ENCODE measurements around the gene NFATC2. TPM values are rescaled to one million over a fixed set of nuclear protein-coding genes. Genes with fewer than 3 reads are reported as not detected.

NFATC2 gene
- total RNA-seq, 1 donor from 2014 or later: 4.8 TPM

DNA sequence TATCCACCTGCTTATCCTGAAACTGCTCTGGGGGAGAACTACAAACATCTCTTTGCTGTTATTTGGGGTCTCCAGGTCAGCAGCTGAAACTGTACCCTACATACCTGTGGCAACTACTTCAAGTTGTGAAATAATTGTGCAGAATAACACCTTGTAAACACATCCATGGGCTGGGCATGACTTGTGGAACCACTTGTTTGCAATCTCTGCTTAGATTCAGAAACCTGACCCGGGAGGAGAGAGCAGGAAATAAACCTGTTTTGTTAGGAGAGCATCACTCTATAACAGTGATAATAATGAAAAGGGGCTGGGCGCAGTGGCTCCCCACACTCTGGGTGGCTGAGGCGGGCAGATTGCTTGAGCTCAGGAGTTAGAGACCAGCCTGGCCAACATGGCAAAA lies 183.1 kb downstream of the NFATC2 start:
- Mint-ChIP-seq H3K4me3 (no peak overlapping the region), H3K4me1 (ENCODE audit: unreplicated experiment) (no peaks in the 10 kb centered on the region), H3K9me3 (peaks cover 5% of the 10 kb centered on the region), H3K36me3 (no peaks in the 10 kb centered on the region), H3K27ac (no peak overlapping the region), H3K27me3 (peaks cover 9% of the 10 kb centered on the region)
- TF ChIP-seq, protein P1, sequence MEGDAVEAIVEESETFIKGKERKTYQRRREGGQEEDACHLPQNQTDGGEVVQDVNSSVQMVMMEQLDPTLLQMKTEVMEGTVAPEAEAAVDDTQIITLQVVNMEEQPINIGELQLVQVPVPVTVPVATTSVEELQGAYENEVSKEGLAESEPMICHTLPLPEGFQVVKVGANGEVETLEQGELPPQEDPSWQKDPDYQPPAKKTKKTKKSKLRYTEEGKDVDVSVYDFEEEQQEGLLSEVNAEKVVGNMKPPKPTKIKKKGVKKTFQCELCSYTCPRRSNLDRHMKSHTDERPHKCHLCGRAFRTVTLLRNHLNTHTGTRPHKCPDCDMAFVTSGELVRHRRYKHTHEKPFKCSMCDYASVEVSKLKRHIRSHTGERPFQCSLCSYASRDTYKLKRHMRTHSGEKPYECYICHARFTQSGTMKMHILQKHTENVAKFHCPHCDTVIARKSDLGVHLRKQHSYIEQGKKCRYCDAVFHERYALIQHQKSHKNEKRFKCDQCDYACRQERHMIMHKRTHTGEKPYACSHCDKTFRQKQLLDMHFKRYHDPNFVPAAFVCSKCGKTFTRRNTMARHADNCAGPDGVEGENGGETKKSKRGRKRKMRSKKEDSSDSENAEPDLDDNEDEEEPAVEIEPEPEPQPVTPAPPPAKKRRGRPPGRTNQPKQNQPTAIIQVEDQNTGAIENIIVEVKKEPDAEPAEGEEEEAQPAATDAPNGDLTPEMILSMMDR (conservative IDR thresholded peaks at IDR 0.05): no peak
- no peak for DNase-seq (ENCODE audit: extremely low spot score, unreplicated experiment)

DNA sequence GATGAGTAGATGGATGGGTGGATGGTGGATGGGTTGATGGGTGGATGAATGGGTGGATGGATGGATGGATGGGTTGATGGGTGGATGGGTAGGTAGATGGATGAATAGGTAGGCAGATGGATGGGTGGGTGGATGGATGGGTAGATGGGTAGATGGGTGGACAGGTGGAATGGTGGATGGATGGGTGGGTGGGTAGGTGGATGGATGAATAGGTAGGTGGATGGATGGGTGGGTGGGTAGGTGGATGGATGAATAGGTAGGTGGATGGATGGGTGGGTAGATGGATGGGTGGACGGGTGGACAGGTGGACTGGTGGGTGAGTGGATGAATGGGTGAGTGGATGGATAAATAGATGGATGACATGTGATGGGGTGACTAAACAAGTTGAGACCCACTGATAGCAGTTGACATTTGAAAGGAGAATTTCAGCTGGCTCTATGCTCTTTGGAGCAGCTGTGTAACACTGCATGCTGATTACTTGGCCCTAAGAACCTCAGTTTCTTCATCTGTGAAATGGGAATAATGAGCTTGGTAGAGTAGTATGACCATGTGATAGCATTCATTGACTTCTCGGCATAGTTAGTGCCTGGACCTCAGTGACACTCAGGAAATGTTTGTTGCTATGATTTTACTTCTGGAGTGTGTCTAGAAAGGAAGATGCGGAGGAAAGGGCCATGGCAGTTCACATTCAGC lies 184.3 kb downstream of the NFATC2 start:
- H3K4me1 Mint-ChIP-seq (ENCODE audit: unreplicated experiment): no peaks in the 10 kb centered on the region
- H3K4me3 Mint-ChIP-seq: no peak overlapping the region
- no peak for DNase-seq (ENCODE audit: extremely low spot score, unreplicated experiment)
- no peaks in the 10 kb centered on the region for H3K9me3 Mint-ChIP-seq
- no peaks in the 10 kb centered on the region for H3K36me3 Mint-ChIP-seq
- no peak overlapping the region for H3K27ac Mint-ChIP-seq
- peaks cover 9% of the 10 kb centered on the region for H3K27me3 Mint-ChIP-seq
- TF ChIP-seq, protein P1 (conservative IDR thresholded peaks at IDR 0.05): no peak

DNA sequence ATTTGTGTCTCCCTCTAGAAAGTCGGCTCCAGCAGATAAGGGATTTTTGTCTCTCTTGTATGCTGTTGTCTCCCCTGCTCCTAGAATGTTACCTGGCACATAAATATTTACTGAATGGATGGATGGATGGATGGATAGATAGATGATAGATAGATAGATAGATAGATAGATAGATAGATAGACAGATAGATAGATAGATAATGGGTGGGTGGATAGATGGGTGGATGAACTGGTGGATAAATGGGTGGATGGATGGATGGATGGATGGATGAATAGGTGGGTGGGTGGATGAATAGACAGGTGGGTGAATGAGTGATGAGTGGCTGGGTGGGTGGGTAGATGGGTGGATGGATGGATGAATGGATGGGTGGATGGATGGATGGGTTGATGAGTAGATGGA lies 185.0 kb downstream of the NFATC2 start:
- no peak overlapping the region for H3K27ac Mint-ChIP-seq
- H3K27me3 Mint-ChIP-seq: peaks cover 9% of the 10 kb centered on the region
- H3K4me3 Mint-ChIP-seq: no peak overlapping the region
- no peaks in the 10 kb centered on the region for H3K4me1 Mint-ChIP-seq (ENCODE audit: unreplicated experiment)
- H3K9me3 Mint-ChIP-seq: no peaks in the 10 kb centered on the region
- DNase-seq (ENCODE audit: extremely low spot score, unreplicated experiment): no peak
- TF ChIP-seq, protein P1 (conservative IDR thresholded peaks at IDR 0.05): no peak
- H3K36me3 Mint-ChIP-seq: no peaks in the 10 kb centered on the region

DNA sequence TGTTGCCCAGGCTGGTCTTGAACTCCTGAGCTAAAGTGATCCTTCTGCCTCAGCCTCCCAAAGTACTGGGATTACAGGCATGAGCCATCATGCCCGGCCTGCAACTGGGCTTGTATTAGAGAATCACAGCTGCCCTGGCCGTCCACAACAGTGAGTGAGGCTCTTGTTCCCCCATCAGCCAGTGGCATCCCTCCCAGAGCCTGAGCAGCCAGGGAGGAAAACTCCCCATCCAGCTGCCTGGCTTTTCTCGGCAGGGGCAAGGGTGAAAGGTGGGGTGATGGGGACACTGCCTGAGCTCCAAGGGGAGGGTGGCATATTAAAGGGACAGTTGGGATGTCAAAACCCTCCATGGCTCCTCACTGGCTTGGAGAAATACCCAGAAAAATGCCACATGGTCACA lies 185.6 kb downstream of the NFATC2 start:
- H3K36me3 Mint-ChIP-seq: no peaks in the 10 kb centered on the region

DNA sequence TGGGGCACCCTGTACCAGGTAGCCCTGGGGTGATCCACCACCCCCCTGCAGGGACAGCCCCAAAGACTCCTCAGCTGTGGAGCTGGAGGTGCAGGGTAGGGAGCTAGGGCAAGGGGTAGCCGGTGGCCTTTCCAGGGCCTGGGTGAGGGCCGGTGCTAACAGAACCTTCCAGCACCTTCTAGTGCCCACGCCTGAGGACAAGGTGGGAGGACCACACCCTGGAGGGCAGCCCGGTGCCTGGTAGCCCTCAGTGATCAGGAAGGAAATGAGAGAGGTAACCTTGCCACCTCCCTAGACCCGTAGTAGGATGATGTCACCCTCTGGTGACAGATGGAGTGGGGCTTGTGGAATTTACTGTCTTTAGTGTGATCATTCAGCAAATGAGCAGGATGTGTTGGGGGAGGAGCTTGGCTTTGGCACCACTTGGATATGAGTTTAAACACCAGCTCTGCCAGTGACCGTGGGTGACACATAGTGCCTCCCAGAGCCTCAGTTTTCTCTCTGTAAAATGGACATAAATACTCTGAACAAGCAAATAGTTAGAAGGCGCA lies 187.7 kb downstream of the NFATC2 start:
- TF ChIP-seq, protein P1 (conservative IDR thresholded peaks at IDR 0.05): no peak
- DNase-seq (ENCODE audit: extremely low spot score, unreplicated experiment): no peak
- peaks cover 5% of the 10 kb centered on the region for H3K27me3 Mint-ChIP-seq
- no peaks in the 10 kb centered on the region for H3K36me3 Mint-ChIP-seq
- H3K4me1 Mint-ChIP-seq (ENCODE audit: unreplicated experiment): no peaks in the 10 kb centered on the region
- H3K4me3 Mint-ChIP-seq: no peak overlapping the region
- no peak overlapping the region for H3K27ac Mint-ChIP-seq
- no peaks in the 10 kb centered on the region for H3K9me3 Mint-ChIP-seq

More for the DNA sequence above, 185.6 kb downstream of the NFATC2 start:
- no peak for DNase-seq (ENCODE audit: extremely low spot score, unreplicated experiment)
- peaks cover 9% of the 10 kb centered on the region for H3K27me3 Mint-ChIP-seq
- H3K27ac Mint-ChIP-seq: no peak overlapping the region
- H3K9me3 Mint-ChIP-seq: no peaks in the 10 kb centered on the region
- TF ChIP-seq, protein P1 (conservative IDR thresholded peaks at IDR 0.05): no peak
- H3K4me1 Mint-ChIP-seq (ENCODE audit: unreplicated experiment): no peaks in the 10 kb centered on the region
- H3K4me3 Mint-ChIP-seq: no peak overlapping the region
